H1 (cell line): ENCODE data around the gene TRIM41. TPM values are rescaled to one million over a fixed set of nuclear protein-coding genes. Genes with fewer than 3 reads are reported as not detected.

ENCODE experiments used
- ATF3 ChIP-seq: IDR thresholded peaks from 2 replicates; pipeline ENCODE4 v1.6.1; 2011; ENCODE audit warnings: low read depth, mild to moderate bottlenecking, low read length; ENCODE audit not compliant: insufficient read depth
- BCL11A ChIP-seq, 2 experiments: IDR thresholded peaks; one replicate each; pipeline ENCODE4 v1.6.1; 2011; ENCODE audit warnings: low read depth in 2 of 2, low read length in 2 of 2, mild to moderate bottlenecking in 2 of 2
- CTCF ChIP-seq, 3 experiments: IDR thresholded peaks; 1 replicate in 2 of 3; 2 replicates in 1 of 3; pipeline versions ENCODE4 v1.5.1 to v1.6.1; 2011; ENCODE audit warnings: low read length in 3 of 3, mild to moderate bottlenecking in 3 of 3, inconsistent platforms in 2 of 3, low read depth in 1 of 3, moderate library complexity in 1 of 3; ENCODE audit not compliant: insufficient read depth in 1 of 3; ENCODE audit errors: control extremely low read depth in 1 of 3
- EGR1 ChIP-seq: IDR thresholded peaks from 2 replicates; pipeline ENCODE4 v1.6.1; 2011; ENCODE audit warnings: low read depth, low read length, borderline replicate concordance
- EZH2 ChIP-seq: fragments of 200-600 bp; sonication (generic); IDR thresholded peaks from 2 replicates; pipeline ENCODE4 v1.7.1; 2012; ENCODE audit warnings: low read depth, mild to moderate bottlenecking, moderate library complexity, low read length, inconsistent platforms; ENCODE audit not compliant: severe bottlenecking
- HDAC2 ChIP-seq, 2 experiments: fragments of 300-600 bp in 1 of 2; sonication (generic) in 1 of 2; IDR thresholded peaks; 2 replicates each; pipeline ENCODE4 v1.6.1; 2011 to 2012; ENCODE audit warnings: low read depth in 2 of 2, low read length in 2 of 2, mild to moderate bottlenecking in 2 of 2, moderate library complexity in 2 of 2, borderline replicate concordance in 1 of 2, inconsistent platforms in 1 of 2
- TAF7 ChIP-seq: optimal IDR thresholded peaks from 2 replicates; pipeline ENCODE3; 2011; ENCODE audit warnings: low read depth, mild to moderate bottlenecking, inconsistent platforms, low read length, moderate library complexity, borderline replicate concordance
- polyA plus RNA-seq, 7 experiments: library from polyadenylated mRNA; depleted of rRNA in 3 of 7; stranded (reverse) in 5 of 7; unstranded in 2 of 7; fragments of >200 nt in 5 of 7; fragments of 200-250 nt in 2 of 7; gene quantifications; 1 replicate in 5 of 7; 2 replicates in 1 of 7; 4 replicates in 1 of 7; pipeline versions ENCODE4 v1.2.1 to v1.2.3, GENCODE V29; 2011 to 2013; ENCODE audit warnings: missing spikeins in 2 of 7, mixed read lengths in 2 of 7
- total RNA-seq: library from RNA; stranded (reverse); fragmentation: NEBNext Ultra II Directional; extraction: Animal tissue kit (Norgen Biotek cat#: 25700); gene quantifications from 2 replicates; pipeline ENCODE4 v1.2.1, GENCODE V29; 2021

Gene TRIM41
- total and polyA plus RNA-seq, 2 of the 8 experiments (the other 6 are each of a cell fraction or from before 2014, with no cell fraction given), result 12.9 to 21.6 TPM

GRCh38 chr5:181191526-181192336 lies 31.4 kb upstream of the TRIM41 start (continued):
- TF ChIP-seq CTCF (IDR thresholded peaks at IDR 0.05; ENCODE audit: control extremely low read depth in 1 of 3, insufficient read depth in 1 of 3, low read depth in 1 of 3, low read length in 3 of 3) (no peak), ATF3 (no peak), BCL11A (IDR thresholded peaks at IDR 0.05; ENCODE audit: low read depth in 2 of 2, low read length in 2 of 2) (no peak), EZH2 (no peak), TAF7 (peak; percentile 55), EGR1 (peak; percentile 78), HDAC2 (IDR thresholded peaks at IDR 0.05; ENCODE audit: borderline replicate concordance in 1 of 2, low read depth in 2 of 2, low read length in 2 of 2) (peak in 1 of 2 experiments; percentile 68; a peak in 2 of 4 replicates)
